ENCODE measurements around the gene DNAJC1. TPM values are rescaled to one million over a fixed set of nuclear protein-coding genes. Genes with fewer than 3 reads are reported as not detected.

Gene DNAJC1
- total RNA-seq, 1 experiment from 2014 or later, result 3.2 TPM

DNA sequence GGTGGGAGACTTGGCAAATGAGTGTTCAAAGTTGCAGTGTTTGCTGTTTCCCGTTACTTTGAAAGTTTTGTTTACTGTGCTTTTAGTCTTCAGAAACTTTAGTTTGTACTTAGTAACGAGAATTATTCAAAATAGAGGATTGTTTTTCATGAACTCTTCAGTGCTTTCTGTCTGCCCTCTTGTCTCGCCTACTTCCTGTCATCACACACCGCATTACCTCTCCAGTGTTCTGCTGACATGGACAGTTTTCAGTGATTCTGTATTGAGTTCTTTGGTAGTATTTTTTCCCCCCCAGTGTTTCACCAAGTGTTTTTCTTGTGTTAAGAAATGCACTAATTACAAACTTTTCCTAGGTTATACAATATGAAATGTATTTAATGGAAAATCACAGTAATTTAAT lies 262.5 kb downstream of the DNAJC1 start:
- Histone ChIP-seq H3K79me2 (ENCODE audit: low read length) (no peaks in the 10 kb centered on the region), H3K9me2 (replicated peaks; ENCODE audit: insufficient read depth, low read length) (no peaks in the 10 kb centered on the region), H3K36me3 (ENCODE audit: insufficient read depth, low read length) (peaks cover 23% of the 10 kb centered on the region; the same call in 1 of the 2 replicates), H3K4me1 (ENCODE audit: low read length) (no peaks in the 10 kb centered on the region), H3K27me3 (ENCODE audit: low read length) (no peaks in the 10 kb centered on the region), H3K9me3 (ENCODE audit: low read length) (no peaks in the 10 kb centered on the region), H3K4me2 (ENCODE audit: low read depth, low read length, poor library complexity, severe bottlenecking) (no peak overlapping the region), H3K27ac (ENCODE audit: low read length) (no peak overlapping the region), H2AFZ (ENCODE audit: low read length) (no peak overlapping the region), H4K20me1 (ENCODE audit: insufficient read depth, low read depth, low read length) (no peaks in the 10 kb centered on the region), H3K4me3 (ENCODE audit: low read length) (no peak overlapping the region), H3K9ac (ENCODE audit: low read length) (no peak overlapping the region)
- DNase-seq, result no peak

- no peak for DNase-seq
- Histone ChIP-seq H3K4me3 (ENCODE audit: low read length) (no peak overlapping the region), H3K9me3 (ENCODE audit: low read length) (no peaks in the 10 kb centered on the region), H3K36me3 (ENCODE audit: insufficient read depth, low read length) (peaks cover 43% of the 10 kb centered on the region; the same call in 1 of the 2 replicates), H3K9me2 (replicated peaks; ENCODE audit: insufficient read depth, low read length) (no peaks in the 10 kb centered on the region), H3K27me3 (ENCODE audit: low read length) (no peaks in the 10 kb centered on the region), H4K20me1 (ENCODE audit: insufficient read depth, low read depth, low read length) (no peaks in the 10 kb centered on the region), H3K79me2 (ENCODE audit: low read length) (peaks cover 7% of the 10 kb centered on the region), H3K4me1 (ENCODE audit: low read length) (no peaks in the 10 kb centered on the region), H3K27ac (ENCODE audit: low read length) (no peak overlapping the region), H3K9ac (ENCODE audit: low read length) (no peak overlapping the region), H2AFZ (ENCODE audit: low read length) (no peak overlapping the region), H3K4me2 (ENCODE audit: low read depth, low read length, poor library complexity, severe bottlenecking) (no peak overlapping the region)
Observed at GRCh38 chr10:21737106-21737505, 266.4 kb downstream of the DNAJC1 start.

GRCh38 chr10:21733710-21734109 lies 269.8 kb downstream of the DNAJC1 start:
- DNase-seq, result no peak
- Histone ChIP-seq H2AFZ (ENCODE audit: low read length) (no peak overlapping the region), H3K4me1 (ENCODE audit: low read length) (peaks cover 4% of the 10 kb centered on the region; the same call in 1 of the 2 replicates), H4K20me1 (ENCODE audit: insufficient read depth, low read depth, low read length) (no peaks in the 10 kb centered on the region), H3K79me2 (ENCODE audit: low read length) (peaks cover 7% of the 10 kb centered on the region), H3K27me3 (ENCODE audit: low read length) (no peaks in the 10 kb centered on the region), H3K36me3 (ENCODE audit: insufficient read depth, low read length) (peaks cover 25% of the 10 kb centered on the region; the same call in 1 of the 2 replicates), H3K27ac (ENCODE audit: low read length) (no peak overlapping the region), H3K9me2 (replicated peaks; ENCODE audit: insufficient read depth, low read length) (no peaks in the 10 kb centered on the region), H3K9me3 (ENCODE audit: low read length) (no peaks in the 10 kb centered on the region), H3K9ac (ENCODE audit: low read length) (no peak overlapping the region), H3K4me3 (ENCODE audit: low read length) (no peak overlapping the region), H3K4me2 (ENCODE audit: low read depth, low read length, poor library complexity, severe bottlenecking) (no peak overlapping the region)

GRCh38 chr10:21732067-21732772 lies 271.3 kb downstream of the DNAJC1 start:
- Histone ChIP-seq H3K27me3 (ENCODE audit: low read length) (no peaks in the 10 kb centered on the region), H3K9me2 (replicated peaks; ENCODE audit: insufficient read depth, low read length) (no peaks in the 10 kb centered on the region), H3K36me3 (ENCODE audit: insufficient read depth, low read length) (peaks cover 25% of the 10 kb centered on the region; the same call in 1 of the 2 replicates), H2AFZ (ENCODE audit: low read length) (no peak overlapping the region), H3K4me3 (ENCODE audit: low read length) (no peak overlapping the region), H3K4me2 (ENCODE audit: low read depth, low read length, poor library complexity, severe bottlenecking) (no peak overlapping the region), H3K4me1 (ENCODE audit: low read length) (peaks cover 4% of the 10 kb centered on the region; the same call in 1 of the 2 replicates), H4K20me1 (ENCODE audit: insufficient read depth, low read depth, low read length) (no peaks in the 10 kb centered on the region), H3K27ac (ENCODE audit: low read length) (no peak overlapping the region), H3K9me3 (ENCODE audit: low read length) (no peaks in the 10 kb centered on the region), H3K9ac (ENCODE audit: low read length) (no peak overlapping the region), H3K79me2 (ENCODE audit: low read length) (peaks cover 7% of the 10 kb centered on the region)
- DNase-seq, result peak; percentile 84

DNA sequence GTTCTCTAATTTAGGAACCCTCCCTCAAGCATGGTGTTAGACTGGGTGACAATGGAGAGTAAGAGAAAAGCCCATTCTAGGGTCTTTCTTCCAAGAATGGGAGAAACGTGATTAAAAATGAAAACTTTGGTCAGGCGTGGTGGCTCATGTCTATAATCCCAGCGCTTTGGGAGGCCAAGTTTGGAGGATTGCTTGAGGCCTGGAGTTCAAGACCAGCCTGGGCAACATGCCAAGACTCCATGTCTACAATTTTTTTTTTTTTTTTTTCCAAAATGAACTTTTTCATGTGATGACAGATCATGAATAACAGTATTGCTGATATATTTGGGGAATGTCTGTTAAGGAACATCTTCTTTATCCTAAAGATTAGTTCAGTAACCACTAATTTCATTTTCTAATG lies 274.9 kb downstream of the DNAJC1 start:
- Histone ChIP-seq H3K36me3 (ENCODE audit: insufficient read depth, low read length) (peaks cover 11% of the 10 kb centered on the region; the same call in 1 of the 2 replicates), H3K4me3 (ENCODE audit: low read length) (no peak overlapping the region), H3K27me3 (ENCODE audit: low read length) (no peaks in the 10 kb centered on the region), H3K4me1 (ENCODE audit: low read length) (peaks cover 29% of the 10 kb centered on the region), H3K9me3 (ENCODE audit: low read length) (no peaks in the 10 kb centered on the region), H3K27ac (ENCODE audit: low read length) (no peak overlapping the region), H3K9ac (ENCODE audit: low read length) (no peak overlapping the region), H2AFZ (ENCODE audit: low read length) (no peak overlapping the region), H3K79me2 (ENCODE audit: low read length) (peaks cover 5% of the 10 kb centered on the region), H4K20me1 (ENCODE audit: insufficient read depth, low read depth, low read length) (no peaks in the 10 kb centered on the region), H3K9me2 (replicated peaks; ENCODE audit: insufficient read depth, low read length) (no peaks in the 10 kb centered on the region), H3K4me2 (ENCODE audit: low read depth, low read length, poor library complexity, severe bottlenecking) (no peak overlapping the region)
- DNase-seq, result no peak

- Histone ChIP-seq H3K9ac (ENCODE audit: low read length) (no peak overlapping the region), H3K9me2 (replicated peaks; ENCODE audit: insufficient read depth, low read length) (no peaks in the 10 kb centered on the region), H3K4me2 (ENCODE audit: low read depth, low read length, poor library complexity, severe bottlenecking) (no peak overlapping the region), H3K27me3 (ENCODE audit: low read length) (no peaks in the 10 kb centered on the region), H3K9me3 (ENCODE audit: low read length) (no peaks in the 10 kb centered on the region), H3K36me3 (ENCODE audit: insufficient read depth, low read length) (peaks cover 1% of the 10 kb centered on the region; the same call in 1 of the 2 replicates), H3K79me2 (ENCODE audit: low read length) (peaks cover 12% of the 10 kb centered on the region; the same call in 1 of the 2 replicates), H3K27ac (ENCODE audit: low read length) (no peak overlapping the region), H3K4me1 (ENCODE audit: low read length) (peaks cover 38% of the 10 kb centered on the region), H3K4me3 (ENCODE audit: low read length) (no peak overlapping the region), H2AFZ (ENCODE audit: low read length) (no peak overlapping the region), H4K20me1 (ENCODE audit: insufficient read depth, low read depth, low read length) (no peaks in the 10 kb centered on the region)
- DNase-seq, result no peak
Observed at GRCh38 chr10:21727452-21728168, 275.9 kb downstream of the DNAJC1 start.

DNA sequence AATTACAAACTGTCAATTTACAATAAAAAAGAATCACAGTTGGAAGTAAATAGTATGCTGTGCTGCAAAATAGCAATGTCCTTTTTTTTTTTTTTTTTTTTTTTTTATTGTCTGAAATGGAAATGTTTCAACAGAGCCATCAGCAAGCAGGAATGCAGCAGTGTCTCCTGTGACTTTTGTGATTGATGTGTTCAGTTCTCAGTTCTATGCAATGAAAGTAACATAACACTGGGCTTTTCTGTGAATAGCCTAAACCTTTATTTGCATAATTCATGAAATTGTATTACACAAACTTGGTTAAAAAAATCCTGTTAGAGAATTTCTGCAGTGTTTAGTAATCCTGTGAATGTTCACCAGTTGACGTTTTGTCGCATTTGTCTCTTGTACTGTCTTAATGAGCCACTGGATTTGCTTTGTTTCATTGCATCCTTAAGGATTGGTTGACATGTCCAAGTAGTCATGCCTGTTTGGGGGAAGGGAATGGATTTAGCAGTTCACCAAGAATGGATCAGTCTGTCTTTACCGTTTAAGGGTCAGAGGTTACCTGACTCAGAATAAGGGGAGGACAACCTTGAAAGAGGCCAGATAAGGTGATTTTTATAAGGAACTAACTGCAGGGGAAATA lies 276.8 kb downstream of the DNAJC1 start:
- no peak overlapping the region for H3K4me2 ChIP-seq (ENCODE audit: low read depth, low read length, poor library complexity, severe bottlenecking)
- no peaks in the 10 kb centered on the region for H3K9me2 ChIP-seq (replicated peaks; ENCODE audit: insufficient read depth, low read length)
- no peak overlapping the region for H2AFZ ChIP-seq (ENCODE audit: low read length)
- no peak overlapping the region for H3K4me3 ChIP-seq (ENCODE audit: low read length)
- no peaks in the 10 kb centered on the region for H3K27me3 ChIP-seq (ENCODE audit: low read length)
- H3K36me3 ChIP-seq (ENCODE audit: insufficient read depth, low read length), result no peaks in the 10 kb centered on the region
- DNase-seq, result no peak
- H4K20me1 ChIP-seq (ENCODE audit: insufficient read depth, low read depth, low read length), result no peaks in the 10 kb centered on the region
- H3K79me2 ChIP-seq (ENCODE audit: low read length), result peaks cover 17% of the 10 kb centered on the region; the same call in 1 of the 2 replicates
- H3K4me1 ChIP-seq (ENCODE audit: low read length), result peaks cover 37% of the 10 kb centered on the region
- H3K9me3 ChIP-seq (ENCODE audit: low read length), result no peaks in the 10 kb centered on the region
- no peak overlapping the region for H3K9ac ChIP-seq (ENCODE audit: low read length)
- no peak overlapping the region for H3K27ac ChIP-seq (ENCODE audit: low read length)

All from Karpas-422 (cell line).